Keratinocyte (primary cell): ENCODE data around the gene LSM5. TPM values are rescaled to one million over a fixed set of nuclear protein-coding genes. Genes with fewer than 3 reads are reported as not detected.

Experiments used
- DNase-seq: peaks from one replicate; pipeline ENCODE4 v3.0.0-alpha.2; 2011; ENCODE audit warnings: low read depth, missing footprints, low spot score
- FAIRE-seq: peaks from 2 replicates; lab custom pipeline; 2011; peaks lifted over from hg19 to GRCh38; lab: Jason Lieb, UNC
- H2AFZ ChIP-seq: 2 replicates; pipeline ENCODE4 v1.6.0; 2012; ENCODE audit warnings: low read length, control low read depth, inconsistent platforms; ENCODE audit not compliant: control insufficient read depth
- H3K27ac ChIP-seq: 2 replicates; pipeline ENCODE4 v1.5.1; 2011; ENCODE audit warnings: low read length; ENCODE audit not compliant: control insufficient read depth, insufficient read depth
- H3K27me3 ChIP-seq: 3 replicates; pipeline ENCODE4 v1.6.0; 2011; ENCODE audit warnings: low read length; ENCODE audit not compliant: control insufficient read depth, insufficient read depth; ENCODE audit errors: extremely low read depth
- H3K36me3 ChIP-seq, 2 experiments: 2 replicates in 1 of 2; 3 replicates in 1 of 2; pipeline ENCODE4 v1.5.1; 2011; ENCODE audit warnings: low read length in 2 of 2, mild to moderate bottlenecking in 1 of 2; ENCODE audit not compliant: control insufficient read depth in 2 of 2, insufficient read depth in 2 of 2; ENCODE audit errors: extremely low read depth in 1 of 2
- H3K4me1 ChIP-seq: 3 replicates; pipeline ENCODE4 v1.5.1; 2011; ENCODE audit warnings: low read length; ENCODE audit not compliant: control insufficient read depth, insufficient read depth; ENCODE audit errors: extremely low read depth
- H3K4me2 ChIP-seq: 3 replicates; pipeline ENCODE4 v1.6.0; 2011; ENCODE audit warnings: low read depth, low read length; ENCODE audit not compliant: control insufficient read depth, insufficient read depth; ENCODE audit errors: extremely low read depth
- H3K4me3 ChIP-seq, 3 experiments: fragments of 200-600 bp in 1 of 3; sonication (generic) in 1 of 3; 2 replicates in 2 of 3; 3 replicates in 1 of 3; pipeline ENCODE4 v1.5.1; 2011 to 2016; ENCODE audit warnings: low read length in 3 of 3, mild to moderate bottlenecking in 3 of 3, control low read depth in 2 of 3, inconsistent platforms in 1 of 3, low read depth in 1 of 3, mixed read lengths in 1 of 3, mixed run types in 1 of 3, moderate library complexity in 1 of 3; ENCODE audit not compliant: control insufficient read depth in 2 of 3, insufficient read depth in 2 of 3; ENCODE audit errors: extremely low read depth in 1 of 3
- H3K79me2 ChIP-seq: 2 replicates; pipeline ENCODE4 v1.6.0; 2012; ENCODE audit warnings: low read length; ENCODE audit not compliant: control insufficient read depth, insufficient read depth
- H3K9ac ChIP-seq: 3 replicates; pipeline ENCODE4 v1.6.0; 2011; ENCODE audit warnings: low read length; ENCODE audit not compliant: control insufficient read depth, insufficient read depth; ENCODE audit errors: extremely low read depth
- H3K9me1 ChIP-seq: 3 replicates; pipeline ENCODE4 v1.6.0; 2011; ENCODE audit warnings: low read length; ENCODE audit not compliant: control insufficient read depth, insufficient read depth; ENCODE audit errors: extremely low read depth
- H3K9me3 ChIP-seq: 2 replicates; pipeline ENCODE4 v1.5.1; 2012; ENCODE audit warnings: low read depth, low read length; ENCODE audit not compliant: control insufficient read depth
- H4K20me1 ChIP-seq: 3 replicates; pipeline ENCODE4 v1.6.0; 2011; ENCODE audit warnings: low read length; ENCODE audit not compliant: control insufficient read depth, insufficient read depth; ENCODE audit errors: extremely low read depth
- EZH2 ChIP-seq: IDR thresholded peaks from one replicate; pipeline ENCODE4 v1.6.1; 2012; ENCODE audit warnings: inconsistent platforms, mild to moderate bottlenecking, low read length, moderate library complexity
- dilution Hi-C: fragments of 300-500 bp; cut with MboI; formaldehyde crosslinking; loops from one replicate; pipeline ENCODE4 v1.7.0; 2020; ENCODE audit warnings: low sequenced_read_pairs; ENCODE audit not compliant: extremely low pct_ligation_motif_present
- polyA plus RNA-seq, 5 experiments: library from polyadenylated mRNA; depleted of rRNA in 3 of 5; stranded (reverse) in 3 of 5; stranded (forward) in 1 of 5; unstranded in 1 of 5; fragments of >200 nt; gene quantifications; 1 replicate in 1 of 5; 2 replicates in 3 of 5; 3 replicates in 1 of 5; pipeline versions ENCODE4 v1.2.1 to v1.2.3, GENCODE V29; 2011 to 2012; ENCODE audit warnings: missing spikeins in 2 of 5, low read depth in 1 of 5, low replicate concordance in 1 of 5
- TF ChIP-seq, protein P1 (sequence below), 3 experiments: IDR thresholded peaks in 1 of 3; conservative IDR thresholded peaks in 1 of 3; optimal IDR thresholded peaks in 1 of 3; 2 replicates in 2 of 3; 3 replicates in 1 of 3; pipeline versions ENCODE3 to v1.5.1; 2011; ENCODE audit warnings: low read length in 3 of 3, mild to moderate bottlenecking in 3 of 3, moderate library complexity in 2 of 3, control low read depth in 1 of 3, inconsistent platforms in 1 of 3; ENCODE audit not compliant: insufficient read depth in 2 of 3; ENCODE audit errors: extremely low read depth in 1 of 3

Gene LSM5
- polyA plus RNA-seq, 1 donor (not counting 4 experiments of a cell fraction or from before 2014, with no cell fraction given): 90.2 TPM

DNA sequence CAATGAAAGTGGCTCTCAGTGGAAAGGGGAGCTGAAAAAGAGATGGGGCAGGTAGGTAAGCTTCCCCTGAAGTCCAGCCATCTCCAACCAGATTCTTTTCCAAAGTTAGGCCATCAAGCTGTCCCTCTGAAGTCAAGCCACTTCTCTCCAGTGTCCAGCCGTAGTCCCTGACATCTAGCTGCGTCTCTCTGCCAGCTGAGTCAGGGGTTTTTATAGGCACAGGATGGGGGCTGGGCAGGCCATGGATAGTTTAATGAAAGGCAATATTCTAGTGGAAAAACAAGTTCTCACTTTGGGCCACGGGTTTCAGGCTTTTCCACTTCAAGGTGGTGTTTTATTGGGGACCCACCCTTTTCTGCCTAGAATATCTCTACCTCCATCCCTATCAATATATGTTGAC lies 41.9 kb upstream of the LSM5 start:
- Histone ChIP-seq H3K4me1 (peaks cover 8% of the 10 kb centered on the region), H3K9me1 (peaks cover 3% of the 10 kb centered on the region), H3K9me3 (no peaks in the 10 kb centered on the region), H3K79me2 (peaks cover 21% of the 10 kb centered on the region), H3K4me2 (no peak overlapping the region), H3K36me3 (peaks cover 2 to 3% of the 10 kb centered on the region in 2 experiments), H2AFZ (no peak overlapping the region), H4K20me1 (peaks cover 6% of the 10 kb centered on the region), H3K9ac (no peak overlapping the region), H3K27me3 (no peaks in the 10 kb centered on the region), H3K27ac (no peak overlapping the region), H3K4me3 (no peak overlapping the region)
- FAIRE-seq (no peak), DNase-seq (no peak)
- dilution Hi-C loops: no loop called here
- TF ChIP-seq EZH2: no peak
- TF ChIP-seq, protein P1, sequence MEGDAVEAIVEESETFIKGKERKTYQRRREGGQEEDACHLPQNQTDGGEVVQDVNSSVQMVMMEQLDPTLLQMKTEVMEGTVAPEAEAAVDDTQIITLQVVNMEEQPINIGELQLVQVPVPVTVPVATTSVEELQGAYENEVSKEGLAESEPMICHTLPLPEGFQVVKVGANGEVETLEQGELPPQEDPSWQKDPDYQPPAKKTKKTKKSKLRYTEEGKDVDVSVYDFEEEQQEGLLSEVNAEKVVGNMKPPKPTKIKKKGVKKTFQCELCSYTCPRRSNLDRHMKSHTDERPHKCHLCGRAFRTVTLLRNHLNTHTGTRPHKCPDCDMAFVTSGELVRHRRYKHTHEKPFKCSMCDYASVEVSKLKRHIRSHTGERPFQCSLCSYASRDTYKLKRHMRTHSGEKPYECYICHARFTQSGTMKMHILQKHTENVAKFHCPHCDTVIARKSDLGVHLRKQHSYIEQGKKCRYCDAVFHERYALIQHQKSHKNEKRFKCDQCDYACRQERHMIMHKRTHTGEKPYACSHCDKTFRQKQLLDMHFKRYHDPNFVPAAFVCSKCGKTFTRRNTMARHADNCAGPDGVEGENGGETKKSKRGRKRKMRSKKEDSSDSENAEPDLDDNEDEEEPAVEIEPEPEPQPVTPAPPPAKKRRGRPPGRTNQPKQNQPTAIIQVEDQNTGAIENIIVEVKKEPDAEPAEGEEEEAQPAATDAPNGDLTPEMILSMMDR (optimal IDR thresholded peaks at IDR 0.05 in 1 of 3, IDR thresholded peaks at IDR 0.05 in 1 of 3, conservative IDR thresholded peaks at IDR 0.05 in 1 of 3; ENCODE audit: extremely low read depth in 1 of 3, insufficient read depth in 2 of 3, low read length in 3 of 3): no peak

DNA sequence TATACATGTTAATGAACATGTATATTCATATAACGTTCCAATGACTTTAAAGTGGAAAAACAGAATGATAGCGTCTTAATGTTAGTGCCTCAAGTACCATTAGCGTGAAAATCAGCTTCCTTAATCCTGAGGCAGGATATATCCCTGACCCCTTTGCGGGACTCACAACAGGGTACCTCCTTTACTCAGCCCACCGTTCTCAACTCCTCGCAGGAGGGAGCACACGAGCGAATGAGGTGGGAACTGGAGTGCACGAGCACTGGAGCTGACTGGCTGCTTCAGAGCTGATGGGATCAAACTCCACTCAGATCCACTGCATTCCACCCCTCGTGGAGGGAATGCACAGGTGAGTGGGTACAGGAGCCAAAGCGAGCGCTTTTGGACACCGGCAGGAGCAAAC lies 41.2 kb upstream of the LSM5 start:
- Histone ChIP-seq H3K9ac (no peak overlapping the region), H2AFZ (no peak overlapping the region), H4K20me1 (no peaks in the 10 kb centered on the region), H3K4me1 (peaks cover 1% of the 10 kb centered on the region), H3K79me2 (peaks cover 19% of the 10 kb centered on the region), H3K27me3 (no peaks in the 10 kb centered on the region), H3K9me1 (no peaks in the 10 kb centered on the region), H3K36me3 (peaks cover 2 to 3% of the 10 kb centered on the region in 2 experiments), H3K27ac (no peak overlapping the region), H3K4me2 (no peak overlapping the region), H3K4me3 (no peak overlapping the region), H3K9me3 (no peaks in the 10 kb centered on the region)
- TF ChIP-seq EZH2: no peak
- TF ChIP-seq, protein P1 (optimal IDR thresholded peaks at IDR 0.05 in 1 of 3, IDR thresholded peaks at IDR 0.05 in 1 of 3, conservative IDR thresholded peaks at IDR 0.05 in 1 of 3; ENCODE audit: extremely low read depth in 1 of 3, insufficient read depth in 2 of 3, low read length in 3 of 3): no peak
- DNase-seq (no peak), FAIRE-seq (no peak)
- dilution Hi-C loops: no loop called here
